ENCODE data around the gene IL1RAPL2.
"Not testable (repeated sequence)": the region's sequence is repeated elsewhere in the genome, so short reads cannot be mapped to it uniquely, and the experiment has no call there.

IL1RAPL2 gene

GRCh38 chrX:105752338-105752956 lies 1186.4 kb downstream of the IL1RAPL2 start:
- DNase-seq (ENCODE audit: insufficient read length, low spot score) (no peak), FAIRE-seq (no peak)
- TF ChIP-seq POLR2A (IDR thresholded peaks at IDR 0.05; ENCODE audit: low read depth, low read length): no peak

- DNase-seq (ENCODE audit: insufficient read length, low spot score) (no peak), FAIRE-seq (no peak)
- no peak for TF ChIP-seq POLR2A (IDR thresholded peaks at IDR 0.05; ENCODE audit: low read depth, low read length)
These were observed 1187.4 kb downstream of the IL1RAPL2 start for GRCh38 chrX:105753411-105753810.

GRCh38 chrX:105754286-105754964 lies 1188.4 kb downstream of the IL1RAPL2 start:
- FAIRE-seq (no peak), DNase-seq (ENCODE audit: insufficient read length, low spot score) (no peak)
- no peak for TF ChIP-seq POLR2A (IDR thresholded peaks at IDR 0.05; ENCODE audit: low read depth, low read length)

- TF ChIP-seq POLR2A (IDR thresholded peaks at IDR 0.05; ENCODE audit: low read depth, low read length): no peak
- FAIRE-seq (no peak), DNase-seq (ENCODE audit: insufficient read length, low spot score) (no peak)
These were observed 1189.1 kb downstream of the IL1RAPL2 start for GRCh38 chrX:105755109-105755508.

GRCh38 chrX:105758754-105759153 lies 1192.8 kb downstream of the IL1RAPL2 start:
- FAIRE-seq (no peak), DNase-seq (ENCODE audit: insufficient read length, low spot score) (no peak)
- TF ChIP-seq POLR2A (IDR thresholded peaks at IDR 0.05; ENCODE audit: low read depth, low read length): no peak

- no peak for TF ChIP-seq POLR2A (IDR thresholded peaks at IDR 0.05; ENCODE audit: low read depth, low read length)
- FAIRE-seq (no peak), DNase-seq (ENCODE audit: insufficient read length, low spot score) (no peak)
These were observed 1193.6 kb downstream of the IL1RAPL2 start for GRCh38 chrX:105759598-105759997.

GRCh38 chrX:105765691-105766090 lies 1199.7 kb downstream of the IL1RAPL2 start:
- FAIRE-seq (no peak), DNase-seq (ENCODE audit: insufficient read length, low spot score) (no peak)
- no peak for TF ChIP-seq POLR2A (IDR thresholded peaks at IDR 0.05; ENCODE audit: low read depth, low read length)

GRCh38 chrX:105773801-105774200 lies 1207.8 kb downstream of the IL1RAPL2 start:
- DNase-seq (ENCODE audit: insufficient read length, low spot score): no peak
- FAIRE-seq: no peak
- TF ChIP-seq POLR2A (IDR thresholded peaks at IDR 0.05; ENCODE audit: low read depth, low read length): no peak

GRCh38 chrX:105775679-105776078 lies 1209.7 kb downstream of the IL1RAPL2 start:
- FAIRE-seq (no peak), DNase-seq (ENCODE audit: insufficient read length, low spot score) (no peak)
- no peak for TF ChIP-seq POLR2A (IDR thresholded peaks at IDR 0.05; ENCODE audit: low read depth, low read length)

- FAIRE-seq (no peak), DNase-seq (ENCODE audit: insufficient read length, low spot score) (no peak)
- TF ChIP-seq POLR2A (IDR thresholded peaks at IDR 0.05; ENCODE audit: low read depth, low read length): no peak
These were observed 1215.8 kb downstream of the IL1RAPL2 start for GRCh38 chrX:105781804-105782203.

- DNase-seq (ENCODE audit: insufficient read length, low spot score); FAIRE-seq: not testable (repeated sequence)
These were observed 1230.9 kb downstream of the IL1RAPL2 start for GRCh38 chrX:105796877-105797276.

GRCh38 chrX:105803891-105804290 lies 1237.9 kb downstream of the IL1RAPL2 start:
- no peak for FAIRE-seq
- no peak for TF ChIP-seq POLR2A (IDR thresholded peaks at IDR 0.05; ENCODE audit: low read depth, low read length)
- DNase-seq (ENCODE audit: insufficient read length, low spot score): no peak

GRCh38 chrX:105805655-105806054 lies 1239.7 kb downstream of the IL1RAPL2 start:
- DNase-seq (ENCODE audit: insufficient read length, low spot score); FAIRE-seq: not testable (repeated sequence)

- FAIRE-seq: no peak
- TF ChIP-seq POLR2A (IDR thresholded peaks at IDR 0.05; ENCODE audit: low read depth, low read length): no peak
- no peak for DNase-seq (ENCODE audit: insufficient read length, low spot score)
These were observed 1250.5 kb downstream of the IL1RAPL2 start for GRCh38 chrX:105816517-105816916.
